Spleen (tissue), 11 donors: ENCODE data around the gene PRKCH. TPM values are rescaled to one million over a fixed set of nuclear protein-coding genes. Genes with fewer than 3 reads are reported as not detected.

Experiments used
- DNase-seq: peaks from one replicate; pipeline ENCODE4 v3.0.0-alpha.2; 2020
- H3K27ac ChIP-seq, 8 donors: fragments of 200-600 bp; sonication (generic) in 7 of 8; 1 replicate in 4 of 8; 2 replicates in 4 of 8; pipeline versions ENCODE4 v1.5.0 to v1.8.0; 2016 to 2021; ENCODE audit warnings: inconsistent platforms in 4 of 8, mild to moderate bottlenecking in 4 of 8, moderate library complexity in 1 of 8
- H3K27me3 ChIP-seq, 7 donors: fragments of 200-600 bp; sonication (generic) in 6 of 7; replicated peaks in 1 of 7; 1 replicate in 4 of 7; 2 replicates in 3 of 7; pipeline versions ENCODE4 v1.5.0 to v1.8.0; 2016 to 2021; ENCODE audit warnings: inconsistent platforms in 3 of 7, mild to moderate bottlenecking in 1 of 7
- H3K36me3 ChIP-seq, 6 donors: fragments of 200-600 bp; sonication (generic) in 5 of 6; 1 replicate in 4 of 6; 2 replicates in 2 of 6; pipeline versions ENCODE4 v1.5.0 to v1.8.0; 2016 to 2021; ENCODE audit warnings: inconsistent platforms in 2 of 6
- H3K4me1 ChIP-seq, 6 donors: fragments of 200-600 bp; sonication (generic) in 5 of 6; 1 replicate in 3 of 6; 2 replicates in 3 of 6; pipeline versions ENCODE4 v1.5.0 to v1.8.0; 2016 to 2021; ENCODE audit warnings: inconsistent platforms in 3 of 6
- H3K4me3 ChIP-seq, 8 donors: fragments of 200-600 bp; sonication (generic) in 7 of 8; 1 replicate in 4 of 8; 2 replicates in 4 of 8; pipeline versions ENCODE4 v1.5.0 to v1.8.0; 2016 to 2021; ENCODE audit warnings: inconsistent platforms in 4 of 8, mild to moderate bottlenecking in 4 of 8, moderate library complexity in 2 of 8
- H3K9me3 ChIP-seq, 8 donors: fragments of 200-600 bp; sonication (generic) in 7 of 8; 1 replicate in 4 of 8; 2 replicates in 4 of 8; pipeline versions ENCODE4 v1.5.0 to v1.8.0; 2016 to 2021; ENCODE audit warnings: inconsistent platforms in 4 of 8
- CTCF ChIP-seq, 11 experiments: fragments of 200-600 bp in 7 of 11; fragments of 450-650 bp in 4 of 11; sonication (generic) in 4 of 11; IDR thresholded peaks in 8 of 11; conservative IDR thresholded peaks in 3 of 11; 1 replicate in 7 of 11; 2 replicates in 4 of 11; pipeline versions ENCODE4 v1.4.0 to v1.8.0; 2016 to 2021; ENCODE audit warnings: antibody characterized with exemption in 11 of 11, inconsistent platforms in 4 of 11, mild to moderate bottlenecking in 1 of 11
- POLR2A ChIP-seq, 3 donors: fragments of 450-650 bp; IDR thresholded peaks; one replicate each; pipeline ENCODE4 v1.5.1; 2017; ENCODE audit warnings: antibody characterized with exemption in 3 of 3, mild to moderate bottlenecking in 1 of 3
- POLR2AphosphoS5 ChIP-seq, 3 donors: sonication (generic); formaldehyde crosslinking; IDR thresholded peaks; one replicate each; pipeline ENCODE4 v1.5.1; 2017; ENCODE audit warnings: antibody characterized with exemption in 3 of 3
- WGBS, 5 donors: extraction: QIAGEN DNeasy Blood & Tissue Kit in 3 of 5; methylation state at CpG; one replicate each; pipeline versions ENCODE4 v1.1.5 to v1.1.7; 2013 to 2018; 5-methylcytosine and 5-hydroxymethylcytosine counted together
- intact Hi-C: fragments of 100-400 bp; cut with DNase I; formaldehyde crosslinking; loops from one replicate; pipeline ENCODE4 v1.15.0; 2023; ENCODE audit warnings: low total_unique reads
- polyA plus RNA-seq, 3 donors: library from polyadenylated mRNA; stranded (reverse); fragments of 200-250 nt; gene quantifications; one replicate each; pipeline ENCODE4 v1.2.1, GENCODE V29; 2013
- total RNA-seq, 7 donors: library from RNA; depleted of rRNA in 3 of 7; stranded (reverse); fragments of >200 nt in 3 of 7; fragmentation: NEBNext Ultra II Directional in 4 of 7; extraction: Animal tissue kit (Norgen Biotek cat#: 25700) in 4 of 7; gene quantifications; one replicate each; pipeline versions ENCODE4 v1.1.0 to v1.2.1, GENCODE V29; 2016 to 2021
- donor health status: healthy with polysubstance abuse.
- donor health status: DM: no; HTN: no; CAD: no; lungs with moderate emphysema.
- donor health status: DM: no; HTN: no; CAD: no.
- donor health status: Bipolar disorder and iron deficiency.
- donor health status: healthy.
- donor health status: DM: no; HTN: no; CAD: no.
- donor health status: DM: yes; HTN: yes; CAD: no.

PRKCH gene
- total and polyA plus RNA-seq, 10 donors, result 10.0 to 184 (median 105) TPM

- Histone ChIP-seq H3K9me3 (no peaks in the 10 kb centered on the region), H3K4me3 (peak overlapping the region in 2 of 8 donors; percentile 0 to 42), H3K27me3 (no peaks in the 10 kb centered on the region), H3K36me3 (no peaks in the 10 kb centered on the region), H3K27ac (peak overlapping the region; percentile 49 to 74 (median 61)), H3K4me1 (peaks cover 35 to 100% (median 70%) of the 10 kb centered on the region in 6 donors)
- TF ChIP-seq POLR2AphosphoS5 (IDR thresholded peaks at IDR 0.05) (peak in 2 of 3 donors; percentile 28 to 43), CTCF (IDR thresholded peaks at IDR 0.05 in 8 of 11, conservative IDR thresholded peaks at IDR 0.05 in 3 of 11) (no peak), POLR2A (IDR thresholded peaks at IDR 0.05) (no peak)
- 20 to 31% (median 24%) methylated on average over 12 of the region's 12 CpGs for WGBS, 5 donors
- no peak for DNase-seq
- intact Hi-C loops, result no loop called here
These were observed 117.7 kb downstream of the PRKCH start for GRCh38 chr14:61438860-61439765.

GRCh38 chr14:61439779-61440418 lies 118.5 kb downstream of the PRKCH start:
- Histone ChIP-seq H3K27me3 (no peaks in the 10 kb centered on the region), H3K27ac (peak overlapping the region in 7 of 8 donors; percentile 53 to 74 (median 64)), H3K4me1 (peaks cover 35 to 100% (median 71%) of the 10 kb centered on the region in 6 donors), H3K36me3 (peaks cover 0 to 5% (median 0%) of the 10 kb centered on the region in 6 donors), H3K9me3 (no peaks in the 10 kb centered on the region), H3K4me3 (peak overlapping the region in 2 of 8 donors; percentile 0 to 42)
- 59 to 74% (median 70%) methylated on average over 4 of the region's 4 CpGs for WGBS, 5 donors
- no peak for TF ChIP-seq POLR2AphosphoS5 (IDR thresholded peaks at IDR 0.05)
- no peak for TF ChIP-seq CTCF (IDR thresholded peaks at IDR 0.05 in 8 of 11, conservative IDR thresholded peaks at IDR 0.05 in 3 of 11)
- TF ChIP-seq POLR2A (IDR thresholded peaks at IDR 0.05), result no peak
- no peak for DNase-seq
- intact Hi-C loops, result loop anchor here (10.0 kb wide), 1 partner anchor 45 kb away; no protein-coding TSS in a partner anchor

- intact Hi-C loops, result loop anchor here (10.0 kb wide), 1 partner anchor 49 kb away; no protein-coding TSS in a partner anchor
- Histone ChIP-seq H3K9me3 (no peaks in the 10 kb centered on the region), H3K27me3 (no peaks in the 10 kb centered on the region), H3K4me1 (peaks cover 23 to 96% (median 49%) of the 10 kb centered on the region in 6 donors), H3K36me3 (peaks cover 0 to 10% (median 0%) of the 10 kb centered on the region in 6 donors), H3K27ac (peak overlapping the region in 3 of 8 donors; percentile 40 to 65 (median 50)), H3K4me3 (no peak overlapping the region)
- no peak for TF ChIP-seq POLR2A (IDR thresholded peaks at IDR 0.05)
- TF ChIP-seq CTCF (IDR thresholded peaks at IDR 0.05 in 8 of 11, conservative IDR thresholded peaks at IDR 0.05 in 3 of 11), result no peak
- no peak for TF ChIP-seq POLR2AphosphoS5 (IDR thresholded peaks at IDR 0.05)
- 91 to 97% (median 96%) methylated on average over 3 of the region's 3 CpGs for WGBS, 5 donors
- DNase-seq, result no peak
These were observed 122.1 kb downstream of the PRKCH start for GRCh38 chr14:61443481-61443880.
